WTC11 (cell line): Measurements from ENCODE around the gene MIEF2.

Experiments
- GABPB1 ChIP-seq: sonication (generic); formaldehyde crosslinking; IDR thresholded peaks from 2 replicates; pipeline ENCODE4 v1.8.1; 2023; ENCODE audit warnings: mild to moderate bottlenecking, missing genetic modification reagents
- IRF2 ChIP-seq: sonication (generic); formaldehyde crosslinking; IDR thresholded peaks from 2 replicates; pipeline ENCODE4 v1.8.0; 2022; ENCODE audit warnings: low read depth, missing genetic modification reagents, borderline replicate concordance
- JUN ChIP-seq: sonication (generic); formaldehyde crosslinking; IDR thresholded peaks from 2 replicates; pipeline ENCODE4 v1.8.0; 2023; ENCODE audit warnings: mild to moderate bottlenecking, missing genetic modification reagents
- MXD4 ChIP-seq: fragments of 250-450 bp; sonication (Bioruptor Pico); IDR thresholded peaks from 2 replicates; pipeline ENCODE4 v1.8.0; 2021; ENCODE audit warnings: mild to moderate bottlenecking, moderate library complexity, borderline replicate concordance
- SP1 ChIP-seq: sonication (generic); formaldehyde crosslinking; conservative IDR thresholded peaks from 2 replicates; pipeline ENCODE4 v1.8.1; 2022; ENCODE audit warnings: missing genetic modification reagents
- ZNF263 ChIP-seq: sonication (generic); formaldehyde crosslinking; IDR thresholded peaks from 2 replicates; pipeline ENCODE4 v1.8.1; 2022; ENCODE audit warnings: low read depth, mild to moderate bottlenecking, moderate library complexity, missing genetic modification reagents
- ZNF396 ChIP-seq: fragments of 250-450 bp; sonication (Bioruptor Pico); IDR thresholded peaks from 2 replicates; pipeline ENCODE4 v1.8.0; 2021; ENCODE audit warnings: mild to moderate bottlenecking, moderate library complexity, borderline replicate concordance
- TF ChIP-seq, protein P1 (sequence below): fragments of 200-600 bp; IDR thresholded peaks from 2 replicates; pipeline ENCODE4 v1.8.0; 2022; ENCODE audit warnings: antibody characterized with exemption
- TF ChIP-seq, protein P2 (sequence below): fragments of 250-450 bp; sonication (Bioruptor Pico); IDR thresholded peaks from 2 replicates; pipeline ENCODE4 v1.9.0; 2021; ENCODE audit warnings: moderate library complexity, mild to moderate bottlenecking, inconsistent platforms, borderline replicate concordance
- TF ChIP-seq, protein P3 (sequence below): sonication (generic); formaldehyde crosslinking; IDR thresholded peaks from 2 replicates; pipeline ENCODE4 v1.8.1; 2022; ENCODE audit warnings: missing genetic modification reagents, borderline replicate concordance
- TF ChIP-seq, protein P4 (sequence below): fragments of 250-450 bp; sonication (Bioruptor Pico); IDR thresholded peaks from 2 replicates; pipeline ENCODE4 v2.1.2; 2022; ENCODE audit warnings: mild to moderate bottlenecking, moderate library complexity
- TF ChIP-seq, protein P5 (sequence below): sonication (generic); formaldehyde crosslinking; IDR thresholded peaks from 2 replicates; pipeline ENCODE4 v1.8.1; 2022; ENCODE audit warnings: low read depth, missing genetic modification reagents, borderline replicate concordance
- TF ChIP-seq, protein P6 (sequence below): sonication (generic); formaldehyde crosslinking; IDR thresholded peaks from 2 replicates; pipeline ENCODE4 v1.8.1; 2022; ENCODE audit warnings: low read depth, mild to moderate bottlenecking, moderate library complexity, missing genetic modification reagents, borderline replicate concordance
- TF ChIP-seq, protein P7 (sequence below): sonication (generic); formaldehyde crosslinking; IDR thresholded peaks from 2 replicates; pipeline ENCODE4 v1.8.0; 2022; ENCODE audit warnings: mild to moderate bottlenecking, missing genetic modification reagents

DNA sequence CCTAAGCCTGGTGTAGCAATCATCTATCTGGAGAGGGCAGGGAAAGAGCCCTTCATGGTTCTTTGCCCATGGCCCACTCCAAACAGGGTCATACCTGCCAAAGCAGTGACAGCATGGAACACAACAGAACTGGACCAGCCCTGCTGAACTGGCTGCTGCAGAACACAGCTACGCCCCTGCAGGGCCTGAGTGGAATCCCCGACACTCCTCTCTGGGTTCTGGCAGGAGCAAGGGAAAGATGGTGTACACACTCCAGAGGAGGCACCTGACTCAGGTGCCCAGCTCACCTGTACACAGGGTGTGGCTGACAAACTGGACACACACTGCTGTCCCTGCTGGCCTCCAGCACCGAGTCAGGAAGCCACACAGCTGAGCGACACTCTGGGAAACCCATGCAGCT lies 19.8 kb downstream of the MIEF2 start:
- TF ChIP-seq JUN (CRISPR knock-in tag): no peak
- TF ChIP-seq, protein P1, sequence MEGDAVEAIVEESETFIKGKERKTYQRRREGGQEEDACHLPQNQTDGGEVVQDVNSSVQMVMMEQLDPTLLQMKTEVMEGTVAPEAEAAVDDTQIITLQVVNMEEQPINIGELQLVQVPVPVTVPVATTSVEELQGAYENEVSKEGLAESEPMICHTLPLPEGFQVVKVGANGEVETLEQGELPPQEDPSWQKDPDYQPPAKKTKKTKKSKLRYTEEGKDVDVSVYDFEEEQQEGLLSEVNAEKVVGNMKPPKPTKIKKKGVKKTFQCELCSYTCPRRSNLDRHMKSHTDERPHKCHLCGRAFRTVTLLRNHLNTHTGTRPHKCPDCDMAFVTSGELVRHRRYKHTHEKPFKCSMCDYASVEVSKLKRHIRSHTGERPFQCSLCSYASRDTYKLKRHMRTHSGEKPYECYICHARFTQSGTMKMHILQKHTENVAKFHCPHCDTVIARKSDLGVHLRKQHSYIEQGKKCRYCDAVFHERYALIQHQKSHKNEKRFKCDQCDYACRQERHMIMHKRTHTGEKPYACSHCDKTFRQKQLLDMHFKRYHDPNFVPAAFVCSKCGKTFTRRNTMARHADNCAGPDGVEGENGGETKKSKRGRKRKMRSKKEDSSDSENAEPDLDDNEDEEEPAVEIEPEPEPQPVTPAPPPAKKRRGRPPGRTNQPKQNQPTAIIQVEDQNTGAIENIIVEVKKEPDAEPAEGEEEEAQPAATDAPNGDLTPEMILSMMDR: no peak
- TF ChIP-seq, protein P2, sequence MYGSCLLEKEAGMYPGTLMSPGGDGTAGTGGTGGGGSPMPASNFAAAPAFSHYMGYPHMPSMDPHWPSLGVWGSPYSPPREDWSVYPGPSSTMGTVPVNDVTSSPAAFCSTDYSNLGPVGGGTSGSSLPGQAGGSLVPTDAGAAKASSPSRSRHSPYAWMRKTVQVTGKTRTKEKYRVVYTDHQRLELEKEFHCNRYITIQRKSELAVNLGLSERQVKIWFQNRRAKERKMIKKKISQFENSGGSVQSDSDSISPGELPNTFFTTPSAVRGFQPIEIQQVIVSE (CRISPR knock-in tag): no peak
- TF ChIP-seq, protein P3, sequence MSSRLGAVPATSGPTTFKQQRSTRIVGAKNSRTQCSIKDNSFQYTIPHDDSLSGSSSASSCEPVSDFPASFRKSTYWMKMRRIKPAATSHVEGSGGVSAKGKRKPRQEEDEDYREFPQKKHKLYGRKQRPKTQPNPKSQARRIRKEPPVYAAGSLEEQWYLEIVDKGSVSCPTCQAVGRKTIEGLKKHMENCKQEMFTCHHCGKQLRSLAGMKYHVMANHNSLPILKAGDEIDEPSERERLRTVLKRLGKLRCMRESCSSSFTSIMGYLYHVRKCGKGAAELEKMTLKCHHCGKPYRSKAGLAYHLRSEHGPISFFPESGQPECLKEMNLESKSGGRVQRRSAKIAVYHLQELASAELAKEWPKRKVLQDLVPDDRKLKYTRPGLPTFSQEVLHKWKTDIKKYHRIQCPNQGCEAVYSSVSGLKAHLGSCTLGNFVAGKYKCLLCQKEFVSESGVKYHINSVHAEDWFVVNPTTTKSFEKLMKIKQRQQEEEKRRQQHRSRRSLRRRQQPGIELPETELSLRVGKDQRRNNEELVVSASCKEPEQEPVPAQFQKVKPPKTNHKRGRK (CRISPR knock-in tag): no peak
- no peak for TF ChIP-seq ZNF263 (CRISPR knock-in tag)
- TF ChIP-seq, protein P4, sequence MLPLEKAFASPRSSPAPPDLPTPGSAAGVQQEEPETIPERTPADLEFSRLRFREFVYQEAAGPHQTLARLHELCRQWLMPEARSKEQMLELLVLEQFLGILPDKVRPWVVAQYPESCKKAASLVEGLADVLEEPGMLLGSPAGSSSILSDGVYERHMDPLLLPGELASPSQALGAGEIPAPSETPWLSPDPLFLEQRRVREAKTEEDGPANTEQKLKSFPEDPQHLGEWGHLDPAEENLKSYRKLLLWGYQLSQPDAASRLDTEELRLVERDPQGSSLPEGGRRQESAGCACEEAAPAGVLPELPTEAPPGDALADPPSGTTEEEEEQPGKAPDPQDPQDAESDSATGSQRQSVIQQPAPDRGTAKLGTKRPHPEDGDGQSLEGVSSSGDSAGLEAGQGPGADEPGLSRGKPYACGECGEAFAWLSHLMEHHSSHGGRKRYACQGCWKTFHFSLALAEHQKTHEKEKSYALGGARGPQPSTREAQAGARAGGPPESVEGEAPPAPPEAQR (CRISPR knock-in tag): no peak
- TF ChIP-seq MXD4 (CRISPR knock-in tag): no peak
- TF ChIP-seq, protein P5, sequence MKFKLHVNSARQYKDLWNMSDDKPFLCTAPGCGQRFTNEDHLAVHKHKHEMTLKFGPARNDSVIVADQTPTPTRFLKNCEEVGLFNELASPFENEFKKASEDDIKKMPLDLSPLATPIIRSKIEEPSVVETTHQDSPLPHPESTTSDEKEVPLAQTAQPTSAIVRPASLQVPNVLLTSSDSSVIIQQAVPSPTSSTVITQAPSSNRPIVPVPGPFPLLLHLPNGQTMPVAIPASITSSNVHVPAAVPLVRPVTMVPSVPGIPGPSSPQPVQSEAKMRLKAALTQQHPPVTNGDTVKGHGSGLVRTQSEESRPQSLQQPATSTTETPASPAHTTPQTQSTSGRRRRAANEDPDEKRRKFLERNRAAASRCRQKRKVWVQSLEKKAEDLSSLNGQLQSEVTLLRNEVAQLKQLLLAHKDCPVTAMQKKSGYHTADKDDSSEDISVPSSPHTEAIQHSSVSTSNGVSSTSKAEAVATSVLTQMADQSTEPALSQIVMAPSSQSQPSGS (CRISPR knock-in tag): no peak
- TF ChIP-seq, protein P6, sequence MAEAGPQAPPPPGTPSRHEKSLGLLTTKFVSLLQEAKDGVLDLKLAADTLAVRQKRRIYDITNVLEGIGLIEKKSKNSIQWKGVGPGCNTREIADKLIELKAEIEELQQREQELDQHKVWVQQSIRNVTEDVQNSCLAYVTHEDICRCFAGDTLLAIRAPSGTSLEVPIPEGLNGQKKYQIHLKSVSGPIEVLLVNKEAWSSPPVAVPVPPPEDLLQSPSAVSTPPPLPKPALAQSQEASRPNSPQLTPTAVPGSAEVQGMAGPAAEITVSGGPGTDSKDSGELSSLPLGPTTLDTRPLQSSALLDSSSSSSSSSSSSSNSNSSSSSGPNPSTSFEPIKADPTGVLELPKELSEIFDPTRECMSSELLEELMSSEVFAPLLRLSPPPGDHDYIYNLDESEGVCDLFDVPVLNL (CRISPR knock-in tag): no peak
- TF ChIP-seq GABPB1 (CRISPR knock-in tag): no peak
- no peak for TF ChIP-seq SP1 (CRISPR knock-in tag)
- TF ChIP-seq, protein P7, sequence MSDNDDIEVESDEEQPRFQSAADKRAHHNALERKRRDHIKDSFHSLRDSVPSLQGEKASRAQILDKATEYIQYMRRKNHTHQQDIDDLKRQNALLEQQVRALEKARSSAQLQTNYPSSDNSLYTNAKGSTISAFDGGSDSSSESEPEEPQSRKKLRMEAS (CRISPR knock-in tag): no peak
- TF ChIP-seq ZNF396 (CRISPR knock-in tag): no peak
- TF ChIP-seq IRF2: no peak
